IPS-18c (cell line): ENCODE data around the gene MYOCD.

ENCODE experiments used
- H3K4me3 ChIP-seq: 2 replicates; pipeline ENCODE4 v1.7.0; 2013; ENCODE audit warnings: low read depth, mild to moderate bottlenecking, low read length, moderate library complexity; ENCODE audit not compliant: insufficient read depth
- H3K9me3 ChIP-seq: one replicate; pipeline ENCODE4 v1.6.1; 2013; ENCODE audit warnings: mild to moderate bottlenecking, low read length, moderate library complexity; ENCODE audit not compliant: control insufficient read depth, insufficient read depth

The MYOCD gene

GRCh38 chr17:12730931-12731521, 65.3 kb downstream of the MYOCD start:
- no peak overlapping the region for H3K4me3 ChIP-seq
- H3K9me3 ChIP-seq: no peaks in the 10 kb centered on the region

- no peaks in the 10 kb centered on the region for H3K9me3 ChIP-seq
- no peak overlapping the region for H3K4me3 ChIP-seq
Measured at GRCh38 chr17:12731839-12732238, 66.1 kb downstream of the MYOCD start.

DNA sequence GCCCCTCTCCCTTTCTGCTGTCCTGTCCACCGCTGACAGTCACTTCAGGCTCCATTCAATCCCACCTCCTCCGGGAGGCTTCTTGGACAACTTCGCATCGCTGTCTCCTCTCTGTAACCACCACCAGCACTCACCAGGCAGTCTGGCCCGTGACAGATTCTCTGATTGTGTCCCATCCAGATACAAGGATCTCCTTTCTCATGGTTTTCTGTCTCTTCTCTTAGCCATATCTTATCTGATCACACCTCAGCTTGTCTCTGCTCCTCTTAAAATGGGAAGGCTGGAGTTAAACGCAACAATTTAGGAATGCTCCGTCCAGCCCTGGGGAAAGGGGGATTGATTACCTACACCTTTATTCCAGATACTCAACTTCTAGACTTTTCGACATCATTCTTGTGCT, 66.7 kb downstream of the MYOCD start:
- Histone ChIP-seq H3K4me3 (no peak overlapping the region), H3K9me3 (no peaks in the 10 kb centered on the region)

DNA sequence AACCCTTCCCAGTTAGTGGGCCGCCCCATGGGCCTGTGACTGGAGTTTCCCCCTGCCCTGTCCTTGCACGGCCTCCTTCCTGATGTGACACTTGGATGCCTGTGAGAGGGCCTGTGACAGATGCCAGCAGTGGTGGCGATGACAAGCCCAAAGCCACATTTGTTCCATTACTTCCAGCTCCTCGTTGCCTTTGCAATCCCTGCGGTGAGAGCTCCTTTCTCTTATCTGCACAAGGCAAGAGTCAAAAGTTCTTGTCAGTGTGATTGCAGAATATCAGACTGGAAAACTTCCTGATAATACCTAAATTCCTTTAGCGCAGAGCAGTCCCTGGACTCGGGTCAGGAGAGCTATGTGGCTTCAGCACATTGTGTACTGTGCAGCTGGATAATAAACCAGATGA, 69.2 kb downstream of the MYOCD start:
- H3K9me3 ChIP-seq: no peaks in the 10 kb centered on the region
- no peak overlapping the region for H3K4me3 ChIP-seq

DNA sequence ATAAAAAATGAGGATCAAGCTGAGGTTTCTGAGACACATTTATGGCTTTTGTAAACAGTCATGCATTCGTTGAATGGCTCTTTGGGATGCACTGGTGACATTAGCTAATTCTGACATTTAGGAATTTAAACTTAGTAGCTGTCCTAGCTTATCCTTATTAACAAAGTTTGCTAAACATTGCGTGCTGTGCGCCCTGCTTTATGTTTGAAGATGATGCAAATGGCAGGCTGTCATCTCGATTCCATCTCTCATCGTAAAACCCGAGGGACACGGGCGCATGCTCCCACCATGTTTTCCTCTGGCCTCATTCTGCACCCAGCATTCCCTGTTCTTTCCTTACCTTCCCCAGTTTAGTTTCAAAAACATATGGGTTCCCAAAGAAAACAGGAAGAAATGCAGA, 69.8 kb downstream of the MYOCD start:
- H3K4me3 ChIP-seq: no peak overlapping the region
- no peaks in the 10 kb centered on the region for H3K9me3 ChIP-seq

- H3K4me3 ChIP-seq: no peak overlapping the region
- no peaks in the 10 kb centered on the region for H3K9me3 ChIP-seq
Measured at GRCh38 chr17:12736526-12736925, 70.8 kb downstream of the MYOCD start.

DNA sequence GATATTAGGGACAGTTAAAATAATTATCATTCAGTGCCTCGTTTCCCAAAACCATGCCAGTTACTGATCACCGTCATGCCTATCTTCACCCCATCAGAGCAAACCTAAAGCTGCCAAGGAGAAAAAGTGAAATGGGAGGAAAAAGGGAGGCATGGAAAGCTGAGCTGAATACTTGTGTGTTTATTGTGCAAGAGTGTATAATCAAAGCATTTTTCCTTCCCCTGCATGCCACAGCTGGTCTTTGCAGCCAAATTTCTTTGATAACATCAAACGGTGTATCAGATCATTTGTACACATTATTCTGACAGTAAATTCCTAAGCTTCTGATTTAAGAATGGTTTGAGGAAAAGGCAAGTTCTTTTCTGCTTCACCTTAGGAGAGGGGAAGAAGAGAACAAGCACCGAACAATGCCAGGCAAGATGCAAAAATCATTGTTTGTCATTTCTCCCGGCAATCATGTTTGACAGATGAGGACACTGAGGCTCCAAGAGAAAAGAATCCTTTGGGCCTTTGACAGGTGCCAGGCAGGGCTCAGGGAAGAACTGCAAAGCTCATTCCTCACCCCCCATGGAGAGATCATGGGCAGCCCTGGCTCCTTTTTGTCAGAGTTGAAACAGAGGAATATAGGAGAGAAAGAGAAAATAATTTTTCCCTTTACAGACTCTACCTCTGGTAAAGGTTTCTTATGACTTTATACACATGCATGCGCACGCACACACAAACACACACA, 72.2 kb downstream of the MYOCD start:
- Histone ChIP-seq H3K4me3 (no peak overlapping the region), H3K9me3 (no peaks in the 10 kb centered on the region)

DNA sequence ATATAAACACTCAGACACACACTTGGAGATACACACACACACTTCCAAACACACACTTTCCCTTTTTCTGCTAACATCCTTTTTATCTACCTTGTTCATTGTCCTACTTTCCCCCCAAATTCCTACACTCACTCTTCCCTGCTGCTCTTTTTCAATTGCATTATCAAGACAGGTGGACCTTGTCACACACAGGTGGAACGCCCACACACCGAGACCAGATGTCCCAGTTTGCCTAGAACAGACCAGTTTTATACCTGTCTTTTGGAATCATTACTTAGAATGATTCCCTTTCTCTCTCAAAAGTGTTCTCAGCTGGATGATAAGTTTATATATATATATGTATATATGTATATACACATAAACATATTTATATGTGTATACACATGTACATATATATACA, 72.9 kb downstream of the MYOCD start:
- no peak overlapping the region for H3K4me3 ChIP-seq
- no peaks in the 10 kb centered on the region for H3K9me3 ChIP-seq

DNA sequence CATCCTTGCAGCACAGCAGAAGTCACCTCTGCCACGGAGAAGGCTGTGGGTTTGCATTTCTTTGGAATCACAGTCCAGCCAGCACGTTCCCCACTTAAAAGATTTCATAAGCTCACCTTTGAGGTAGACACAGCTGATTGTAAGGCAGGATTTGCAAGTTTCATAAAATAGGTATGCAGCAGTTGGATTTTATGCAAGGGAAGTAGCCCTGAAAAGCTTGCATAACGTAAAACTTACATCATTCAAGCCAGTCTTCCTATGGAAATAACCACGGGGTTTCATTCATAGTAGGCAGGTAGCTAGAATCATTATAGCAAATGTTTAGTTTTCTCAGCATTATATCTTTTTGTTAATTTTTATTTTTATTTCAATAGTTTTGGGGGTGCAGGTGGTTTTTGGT, 73.8 kb downstream of the MYOCD start:
- no peaks in the 10 kb centered on the region for H3K9me3 ChIP-seq
- no peak overlapping the region for H3K4me3 ChIP-seq

DNA sequence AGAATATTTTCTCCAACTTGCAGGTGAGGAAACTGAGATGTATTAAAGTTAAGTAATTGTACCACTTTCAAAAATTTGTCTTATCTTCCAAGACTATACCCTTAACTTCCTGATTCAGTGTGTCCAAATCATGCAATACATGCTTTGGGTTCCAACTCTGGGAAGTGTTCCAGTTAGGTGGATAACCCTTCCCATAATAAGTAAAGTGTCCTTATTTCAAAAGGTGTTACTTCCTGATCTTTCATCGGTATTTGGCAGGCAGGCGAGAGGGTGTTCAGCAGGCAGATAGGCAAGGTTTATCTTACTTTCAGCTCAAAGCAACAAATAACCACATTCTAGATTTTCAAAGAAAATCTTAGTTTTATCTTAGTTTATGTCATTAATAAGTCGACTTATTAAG, 77.4 kb downstream of the MYOCD start:
- Histone ChIP-seq H3K4me3 (no peak overlapping the region), H3K9me3 (no peaks in the 10 kb centered on the region)

DNA sequence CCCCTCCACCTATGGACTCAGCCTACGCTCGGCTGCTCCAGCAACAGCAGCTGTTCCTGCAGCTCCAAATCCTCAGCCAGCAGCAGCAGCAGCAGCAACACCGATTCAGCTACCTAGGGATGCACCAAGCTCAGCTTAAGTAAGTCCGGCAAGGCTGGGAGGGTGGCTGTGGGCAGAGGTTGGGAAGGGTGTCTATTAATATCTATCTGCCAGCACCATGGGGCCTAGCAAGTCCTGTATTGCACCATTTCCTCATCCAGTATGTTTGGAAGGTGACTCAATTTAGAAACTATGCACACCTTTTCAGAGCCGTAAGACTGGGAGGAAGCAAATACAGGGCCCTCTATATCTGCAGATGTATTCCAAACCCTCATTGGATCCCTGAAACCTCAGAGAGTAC, 78.6 kb downstream of the MYOCD start:
- Histone ChIP-seq H3K9me3 (no peaks in the 10 kb centered on the region), H3K4me3 (no peak overlapping the region)

DNA sequence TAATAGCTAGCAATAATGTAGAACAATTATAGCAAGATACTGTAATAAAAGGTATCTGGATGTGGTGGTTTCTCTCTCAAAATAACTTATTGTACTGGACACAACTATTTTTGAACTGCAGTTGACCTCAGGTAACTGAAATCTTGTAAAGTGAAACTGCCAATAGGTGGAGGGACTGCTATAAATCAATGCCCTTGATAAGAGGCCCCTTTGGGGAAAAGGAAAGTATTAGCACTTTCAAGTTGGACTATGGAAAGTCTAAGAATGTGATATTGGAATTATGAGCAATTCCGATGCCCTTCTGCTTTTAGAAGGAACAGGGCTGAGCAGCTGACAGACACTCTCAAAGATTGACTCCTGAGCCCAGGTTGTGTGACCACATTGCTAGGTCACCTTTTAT, 79.1 kb downstream of the MYOCD start:
- H3K4me3 ChIP-seq: no peak overlapping the region
- no peaks in the 10 kb centered on the region for H3K9me3 ChIP-seq

DNA sequence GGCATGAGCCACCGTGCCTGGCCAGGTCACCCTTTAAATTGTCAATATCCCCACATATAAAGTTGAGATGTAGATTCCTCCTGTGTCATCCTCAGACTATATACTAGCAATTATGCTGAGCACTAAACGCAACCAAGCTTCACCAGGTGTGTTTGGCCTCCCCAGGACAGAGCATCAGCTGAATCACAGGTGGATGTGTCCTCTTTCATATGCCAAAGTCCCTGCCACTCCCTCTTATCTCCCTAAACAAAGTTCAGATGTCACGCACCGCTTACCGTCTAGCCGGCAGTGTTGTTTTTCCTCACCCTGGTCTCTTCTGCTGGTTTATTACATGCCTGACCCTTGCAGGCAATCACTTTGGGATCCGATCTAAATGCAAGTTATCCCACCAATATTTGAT, 79.8 kb downstream of the MYOCD start:
- no peaks in the 10 kb centered on the region for H3K9me3 ChIP-seq

DNA sequence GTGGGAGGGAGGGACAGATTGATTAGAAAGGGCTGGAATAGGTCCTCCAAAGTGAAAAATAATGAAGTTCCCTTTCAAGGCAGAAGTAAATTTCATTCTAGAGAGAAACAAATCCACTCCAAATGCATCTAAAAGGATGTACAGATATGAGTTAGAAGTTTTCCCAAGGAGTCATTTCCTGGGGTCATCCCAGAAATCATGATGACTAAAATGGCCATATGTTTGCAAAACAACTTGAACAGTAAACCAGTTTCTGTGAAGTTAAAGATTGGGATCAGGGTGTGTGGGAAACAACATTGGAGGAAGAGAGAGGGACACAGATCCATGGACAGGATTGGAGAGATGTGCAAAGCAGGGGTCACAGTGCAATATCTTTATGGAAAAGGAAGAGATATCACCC, 91.1 kb downstream of the MYOCD start:
- Histone ChIP-seq H3K9me3 (no peaks in the 10 kb centered on the region), H3K4me3 (no peak overlapping the region)

More for the DNA sequence above, 79.8 kb downstream of the MYOCD start:
- no peak overlapping the region for H3K4me3 ChIP-seq

DNA sequence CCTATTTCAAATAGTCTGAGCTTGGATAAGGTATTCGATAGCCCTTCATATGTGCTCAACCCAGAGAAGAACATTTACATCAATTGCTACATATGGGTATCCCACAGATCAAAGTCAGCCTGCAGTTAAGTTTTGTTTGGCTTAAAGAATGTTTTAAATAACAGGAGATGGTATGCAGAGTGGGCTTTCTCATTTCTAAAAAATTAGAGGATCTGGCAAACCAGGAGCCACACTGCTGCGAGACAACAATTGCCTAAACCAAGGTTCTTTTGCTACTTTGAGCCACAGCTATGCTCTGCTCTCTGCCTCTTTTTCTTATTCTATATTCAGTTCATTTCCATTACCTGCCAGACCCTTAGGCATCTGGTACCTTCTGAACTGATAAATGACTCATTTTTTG, 93.4 kb downstream of the MYOCD start:
- Histone ChIP-seq H3K9me3 (no peaks in the 10 kb centered on the region), H3K4me3 (no peak overlapping the region)

DNA sequence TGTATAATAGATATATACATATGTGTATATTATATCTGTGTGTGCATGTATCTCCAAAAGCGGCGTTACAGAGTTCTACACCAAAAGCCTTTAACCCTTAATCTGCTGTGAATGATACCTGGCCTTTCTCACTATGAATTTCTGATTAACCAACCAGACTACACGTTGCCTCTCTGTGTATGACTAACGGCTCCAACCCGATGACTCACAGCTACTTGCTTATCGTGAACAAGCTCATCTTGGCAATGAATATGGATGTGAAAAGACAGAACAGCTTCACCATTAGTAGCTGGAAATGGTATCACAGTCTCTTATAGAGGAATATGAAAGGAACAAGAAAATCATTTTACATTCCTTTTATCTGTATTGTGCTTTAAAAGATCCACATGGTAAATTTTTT, 99.9 kb downstream of the MYOCD start:
- Histone ChIP-seq H3K9me3 (no peaks in the 10 kb centered on the region), H3K4me3 (no peak overlapping the region)

DNA sequence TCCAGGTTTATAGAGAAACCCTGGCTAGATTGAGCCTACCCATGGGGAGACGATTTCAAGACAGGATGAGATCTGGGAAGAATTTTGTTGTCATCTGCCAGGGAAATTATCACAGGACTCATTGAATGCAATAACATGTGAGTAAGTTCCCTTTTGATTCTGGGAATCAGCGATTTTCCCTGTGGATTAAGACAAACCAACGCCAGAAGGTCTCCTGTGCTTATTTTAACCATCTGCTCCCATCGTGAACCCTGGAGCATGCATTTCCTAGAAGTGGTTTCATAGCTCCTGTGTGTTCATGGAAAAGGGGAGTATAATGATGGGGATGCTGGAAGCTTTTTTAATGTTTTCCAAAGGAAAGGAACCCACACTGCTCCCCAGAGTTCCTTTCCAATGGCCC, 102.6 kb downstream of the MYOCD start:
- Histone ChIP-seq H3K4me3 (no peak overlapping the region), H3K9me3 (no peaks in the 10 kb centered on the region)

DNA sequence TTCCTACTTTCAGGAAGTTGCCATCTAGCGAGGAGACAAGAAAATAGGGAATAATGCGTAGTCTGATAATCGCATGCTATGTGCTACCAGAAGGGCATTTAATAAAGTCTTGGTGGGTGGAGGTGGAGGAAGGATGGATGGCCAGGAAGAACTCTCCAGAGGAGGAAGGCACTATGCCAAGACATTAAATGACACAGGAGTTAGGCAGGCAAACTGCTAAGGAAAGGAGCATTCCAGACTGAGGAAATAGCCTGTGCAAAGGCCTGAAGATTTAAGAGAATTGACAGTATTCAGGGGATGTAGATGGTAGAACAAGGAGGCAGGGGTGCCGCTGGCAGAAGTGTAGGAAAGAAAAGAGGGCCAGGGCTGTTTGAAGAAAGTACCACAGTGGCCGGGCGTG, 104.3 kb downstream of the MYOCD start:
- H3K9me3 ChIP-seq: no peaks in the 10 kb centered on the region
- no peak overlapping the region for H3K4me3 ChIP-seq

- Histone ChIP-seq H3K9me3 (no peaks in the 10 kb centered on the region), H3K4me3 (no peak overlapping the region)
Measured at GRCh38 chr17:12773153-12773552, 107.5 kb downstream of the MYOCD start.
